IMR-90 (cell line): ENCODE data around the gene WDR1. TPM values are rescaled to one million over a fixed set of nuclear protein-coding genes. Genes with fewer than 3 reads are reported as not detected.

ENCODE experiments used
- ATAC-seq: fragments of 200-7000 bp; cut with Tn5 transposase; 2 replicates; pipeline ENCODE4 v1.9.1; 2020; ENCODE audit warnings: low read depth, mild to moderate bottlenecking, moderate library complexity
- BruUV-seq: library from RNA; stranded (reverse); fragments of 400-500 nt; replicated peaks from 2 replicates; lab custom pipeline; 2021; lab: Mats Ljungman, UMichigan
- CTCF ChIA-PET: fragments of 300-600 bp; formaldehyde crosslinking; extraction: SDS; loops from one replicate; lab custom pipeline; 2021; ENCODE audit warnings: antibody characterized with exemption; lab: Yijun Ruan, JAX
- POLR2A ChIA-PET: fragments of 300-600 bp; sonication (Branson Sonifier 250); formaldehyde crosslinking; loops from one replicate; lab custom pipeline; 2022; ENCODE audit warnings: antibody characterized with exemption; ENCODE audit not compliant: unreplicated experiment; lab: Charles Lee
- DNase-seq: peaks from one replicate; pipeline ENCODE4 v3.0.0; 2013
- H2AFZ ChIP-seq: replicated peaks from 2 replicates; pipeline ENCODE3; 2013; ENCODE audit warnings: low read length, mild to moderate bottlenecking; ENCODE audit not compliant: poor library complexity
- H2AK5ac ChIP-seq: 2 replicates; pipeline ENCODE4 v1.6.1; 2013; ENCODE audit warnings: low read depth, low read length, inconsistent platforms
- H2AK9ac ChIP-seq: replicated peaks from 2 replicates; pipeline ENCODE3; 2013; ENCODE audit warnings: mild to moderate bottlenecking, low read depth, low read length, moderate library complexity; ENCODE audit not compliant: poor library complexity
- H2BK120ac ChIP-seq: 2 replicates; pipeline ENCODE4 v1.6.1; 2013; ENCODE audit warnings: low read depth, low read length, inconsistent platforms
- H2BK15ac ChIP-seq: 3 replicates; pipeline ENCODE4 v1.6.1; 2013; ENCODE audit warnings: low read depth, low read length, inconsistent platforms
- H2BK20ac ChIP-seq: 2 replicates; pipeline ENCODE4 v1.6.1; 2013; ENCODE audit warnings: low read depth, mild to moderate bottlenecking, inconsistent platforms, low read length, moderate library complexity
- H2BK5ac ChIP-seq: 2 replicates; pipeline ENCODE4 v1.6.1; 2013; ENCODE audit warnings: mild to moderate bottlenecking, low read depth, low read length, inconsistent platforms; ENCODE audit not compliant: poor library complexity, severe bottlenecking
- H3K14ac ChIP-seq: replicated peaks from 2 replicates; pipeline ENCODE4 v1.6.1; 2013; ENCODE audit warnings: low read depth, low read length, inconsistent platforms
- H3K18ac ChIP-seq: 2 replicates; pipeline ENCODE4 v1.6.1; 2013; ENCODE audit warnings: low read depth, low read length, control low read depth
- H3K23ac ChIP-seq: 2 replicates; pipeline ENCODE4 v1.6.1; 2013; ENCODE audit warnings: low read depth, low read length, inconsistent platforms
- H3K27ac ChIP-seq: 2 replicates; pipeline ENCODE4 v1.5.1; 2013; ENCODE audit warnings: mild to moderate bottlenecking, control low read depth, low read length; ENCODE audit not compliant: insufficient read depth
- H3K27me3 ChIP-seq: 2 replicates; pipeline ENCODE4 v1.6.1; 2013; ENCODE audit warnings: low read length; ENCODE audit not compliant: control insufficient read depth, insufficient read depth
- H3K36me3 ChIP-seq: 2 replicates; pipeline ENCODE4 v1.6.1; 2013; ENCODE audit warnings: low read length, mixed read lengths; ENCODE audit not compliant: control insufficient read depth, insufficient read depth
- H3K4ac ChIP-seq: 2 replicates; pipeline ENCODE4 v1.6.1; 2013; ENCODE audit warnings: low read depth, low read length, inconsistent platforms
- H3K4me1 ChIP-seq: 2 replicates; pipeline ENCODE4 v1.6.1; 2013; ENCODE audit warnings: low read length, mixed read lengths; ENCODE audit not compliant: control insufficient read depth, insufficient read depth
- H3K4me2 ChIP-seq: 2 replicates; pipeline ENCODE4 v1.6.1; 2013; ENCODE audit warnings: low read depth, mild to moderate bottlenecking, control low read depth, low read length, moderate library complexity
- H3K4me3 ChIP-seq: 2 replicates; pipeline ENCODE4 v1.5.1; 2013; ENCODE audit warnings: low read depth, mild to moderate bottlenecking, control low read depth, low read length, moderate library complexity; ENCODE audit not compliant: insufficient read depth
- H3K56ac ChIP-seq: 2 replicates; pipeline ENCODE4 v1.6.1; 2013; ENCODE audit warnings: low read length, inconsistent platforms; ENCODE audit not compliant: insufficient read depth; ENCODE audit errors: extremely low read depth
- H3K79me1 ChIP-seq, 2 experiments: 2 replicates each; pipeline ENCODE4 v1.6.1; 2013; ENCODE audit warnings: low read length in 2 of 2, inconsistent platforms in 1 of 2, low read depth in 1 of 2
- H3K9ac ChIP-seq: 2 replicates; pipeline ENCODE4 v1.6.1; 2013; ENCODE audit warnings: low read depth, low read length, control low read depth
- H3K9me1 ChIP-seq: 2 replicates; pipeline ENCODE4 v1.6.1; 2013; ENCODE audit warnings: low read length, inconsistent platforms; ENCODE audit not compliant: insufficient read depth
- H3K9me3 ChIP-seq: 2 replicates; pipeline ENCODE4 v1.6.1; 2013; ENCODE audit warnings: low read length; ENCODE audit not compliant: control insufficient read depth, insufficient read depth
- H4K20me1 ChIP-seq: 2 replicates; pipeline ENCODE4 v1.6.1; 2013; ENCODE audit warnings: low read length, inconsistent platforms; ENCODE audit not compliant: insufficient read depth
- H4K5ac ChIP-seq: 2 replicates; pipeline ENCODE4 v1.6.1; 2013; ENCODE audit warnings: mild to moderate bottlenecking, low read depth, low read length, control low read depth
- H4K8ac ChIP-seq, 2 experiments: 2 replicates each; pipeline ENCODE4 v1.6.1; 2013; ENCODE audit warnings: low read depth in 2 of 2, low read length in 2 of 2, control low read depth in 1 of 2, inconsistent platforms in 1 of 2
- H4K91ac ChIP-seq: 2 replicates; pipeline ENCODE4 v1.6.1; 2013; ENCODE audit warnings: low read depth, low read length, inconsistent platforms; ENCODE audit not compliant: insufficient read depth
- NFE2L2 ChIP-seq: fragments of 150-350 bp; IDR thresholded peaks from 2 replicates; pipeline ENCODE4 v1.6.1; 2016; ENCODE audit warnings: low read depth, mild to moderate bottlenecking, low read length
- RFX5 ChIP-seq: IDR thresholded peaks from 2 replicates; pipeline ENCODE4 v1.8.0; 2012; ENCODE audit warnings: low read depth, mild to moderate bottlenecking, low read length, moderate library complexity
- WGBS, 2 experiments: methylation state at CpG; one replicate each; pipeline versions ENCODE4 v1.1.5 to v1.1.7; 2013; ENCODE audit warnings: missing lambda C conversion rate in 2 of 2; ENCODE audit not compliant: insufficient read length in 1 of 2; ENCODE audit errors: extremely low coverage in 2 of 2; 5-methylcytosine and 5-hydroxymethylcytosine counted together
- dilution Hi-C: fragments of 300-500 bp; cut with HindIII; formaldehyde crosslinking; loops from one replicate; pipeline ENCODE4 v1.14.3; 2018; ENCODE audit warnings: low sequenced_read_pairs; ENCODE audit not compliant: unreplicated experiment
- in situ Hi-C: fragments of 300-500 bp; cut with MboI; formaldehyde crosslinking; loops from 3 replicates; pipeline ENCODE4 v1.14.3; 2019; ENCODE audit warnings: low sequenced_read_pairs, inconsistent platforms, mixed read lengths
- intact Hi-C: fragments of 100-400 bp; cut with micrococcal nuclease; formaldehyde crosslinking; loops from 2 replicates; pipeline ENCODE4 v1.10.0; 2022
- polyA plus RNA-seq, 3 experiments: library from polyadenylated mRNA; depleted of rRNA; stranded (reverse); fragments of >200 nt; gene quantifications; 2 replicates each; pipeline ENCODE4 v1.2.3, GENCODE V29; 2012; ENCODE audit warnings: low replicate concordance in 1 of 3
- total RNA-seq: library from RNA; depleted of rRNA; stranded (reverse); fragments of >200 nt; gene quantifications from 2 replicates; pipeline ENCODE4 v1.2.3, GENCODE V29; 2012

The WDR1 gene
- total and polyA plus RNA-seq, 2 of the 4 experiments (the other 2 are of a cell fraction): 725 to 992 TPM

- Histone ChIP-seq H3K79me1 (peaks cover 0 to 70% of the 10 kb centered on the region in 2 experiments; a peak in 2 of 4 replicates), H4K91ac (no peak overlapping the region), H3K36me3 (peaks cover 78% of the 10 kb centered on the region), H4K5ac (0 out of 2 replicates have a peak overlapping the region, but pooled peaks have one; percentile 3), H3K9ac (0 out of 2 replicates have a peak overlapping the region, but pooled peaks have one; percentile 9), H3K27ac (peak overlapping the region; percentile 89), H2BK120ac (no peak overlapping the region), H4K8ac (no peak overlapping the region), H4K20me1 (peaks cover 96% of the 10 kb centered on the region), H3K18ac (no peak overlapping the region), H2BK5ac (peak overlapping the region; percentile 75), H3K14ac (peak overlapping the region; percentile 36; the same call in 1 of the 2 replicates), H3K56ac (no peak overlapping the region), H2AK5ac (0 out of 2 replicates have a peak overlapping the region, but pooled peaks have one; percentile 15), H3K4ac (peak overlapping the region; percentile 3), H2BK15ac (no peak overlapping the region), H3K27me3 (no peaks in the 10 kb centered on the region), H3K9me1 (peaks cover 76% of the 10 kb centered on the region), H3K4me1 (peaks cover 67% of the 10 kb centered on the region), H3K4me2 (no peak overlapping the region), H3K23ac (no peak overlapping the region), H2AK9ac (peak overlapping the region; percentile 71), H2BK20ac (no peak overlapping the region), H2AFZ (no peak overlapping the region), H3K9me3 (no peaks in the 10 kb centered on the region), H3K4me3 (no peak overlapping the region)
- in situ Hi-C loops (no loop called here), dilution Hi-C loops (no loop called here), intact Hi-C loops (no loop called here)
- ATAC-seq (0 out of 2 replicates have a peak, but pooled peaks have one; percentile 2), DNase-seq (no peak)
- 73% methylated on average over 2 of the region's 6 CpGs; no CpG with 5 or more reads in 1 of the 2 experiments for WGBS, 2 experiments
- TF ChIP-seq RFX5: no peak
- TF ChIP-seq NFE2L2: no peak
- no TSS peak for BruUV-seq
- ChIA-PET POLR2A (interaction anchor here (4.1 kb wide), 1 partner anchor 9 kb away, joined by 23 read pairs; the partner anchor contains the start of gene WDR1), CTCF (no interaction called here)
These were observed 8.2 kb downstream of the WDR1 start for GRCh38 chr4:10108391-10108790.
